ENCODE results near the gene MARCHF10.
A peak's percentile ranks its signal among the peaks of the same experiment; 100 is the strongest.

MARCHF10 gene

GRCh38 chr17:62653002-62653825 is 154.9 kb downstream of the MARCHF10 start:
- Histone ChIP-seq H3K9me3 (ENCODE audit: severe bottlenecking) (no peaks in the 10 kb centered on the region), H3K27ac (ENCODE audit: poor library complexity, severe bottlenecking) (peak overlapping the region; percentile 5), H3K36me3 (ENCODE audit: low read depth) (no peaks in the 10 kb centered on the region), H3K27me3 (ENCODE audit: insufficient read depth, poor library complexity, severe bottlenecking) (no peaks in the 10 kb centered on the region), H3K4me3 (ENCODE audit: severe bottlenecking) (no peak overlapping the region), H3K4me1 (ENCODE audit: insufficient read depth, poor library complexity, severe bottlenecking) (no peaks in the 10 kb centered on the region)
- ATAC-seq (ENCODE audit: low read depth) (peak; percentile 20; the same call in 1 of the 3 replicates), DNase-seq (ENCODE audit: low spot score) (no peak)
- TF ChIP-seq, protein P1, sequence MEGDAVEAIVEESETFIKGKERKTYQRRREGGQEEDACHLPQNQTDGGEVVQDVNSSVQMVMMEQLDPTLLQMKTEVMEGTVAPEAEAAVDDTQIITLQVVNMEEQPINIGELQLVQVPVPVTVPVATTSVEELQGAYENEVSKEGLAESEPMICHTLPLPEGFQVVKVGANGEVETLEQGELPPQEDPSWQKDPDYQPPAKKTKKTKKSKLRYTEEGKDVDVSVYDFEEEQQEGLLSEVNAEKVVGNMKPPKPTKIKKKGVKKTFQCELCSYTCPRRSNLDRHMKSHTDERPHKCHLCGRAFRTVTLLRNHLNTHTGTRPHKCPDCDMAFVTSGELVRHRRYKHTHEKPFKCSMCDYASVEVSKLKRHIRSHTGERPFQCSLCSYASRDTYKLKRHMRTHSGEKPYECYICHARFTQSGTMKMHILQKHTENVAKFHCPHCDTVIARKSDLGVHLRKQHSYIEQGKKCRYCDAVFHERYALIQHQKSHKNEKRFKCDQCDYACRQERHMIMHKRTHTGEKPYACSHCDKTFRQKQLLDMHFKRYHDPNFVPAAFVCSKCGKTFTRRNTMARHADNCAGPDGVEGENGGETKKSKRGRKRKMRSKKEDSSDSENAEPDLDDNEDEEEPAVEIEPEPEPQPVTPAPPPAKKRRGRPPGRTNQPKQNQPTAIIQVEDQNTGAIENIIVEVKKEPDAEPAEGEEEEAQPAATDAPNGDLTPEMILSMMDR (IDR thresholded peaks at IDR 0.05; ENCODE audit: poor library complexity, severe bottlenecking), result no peak

DNA sequence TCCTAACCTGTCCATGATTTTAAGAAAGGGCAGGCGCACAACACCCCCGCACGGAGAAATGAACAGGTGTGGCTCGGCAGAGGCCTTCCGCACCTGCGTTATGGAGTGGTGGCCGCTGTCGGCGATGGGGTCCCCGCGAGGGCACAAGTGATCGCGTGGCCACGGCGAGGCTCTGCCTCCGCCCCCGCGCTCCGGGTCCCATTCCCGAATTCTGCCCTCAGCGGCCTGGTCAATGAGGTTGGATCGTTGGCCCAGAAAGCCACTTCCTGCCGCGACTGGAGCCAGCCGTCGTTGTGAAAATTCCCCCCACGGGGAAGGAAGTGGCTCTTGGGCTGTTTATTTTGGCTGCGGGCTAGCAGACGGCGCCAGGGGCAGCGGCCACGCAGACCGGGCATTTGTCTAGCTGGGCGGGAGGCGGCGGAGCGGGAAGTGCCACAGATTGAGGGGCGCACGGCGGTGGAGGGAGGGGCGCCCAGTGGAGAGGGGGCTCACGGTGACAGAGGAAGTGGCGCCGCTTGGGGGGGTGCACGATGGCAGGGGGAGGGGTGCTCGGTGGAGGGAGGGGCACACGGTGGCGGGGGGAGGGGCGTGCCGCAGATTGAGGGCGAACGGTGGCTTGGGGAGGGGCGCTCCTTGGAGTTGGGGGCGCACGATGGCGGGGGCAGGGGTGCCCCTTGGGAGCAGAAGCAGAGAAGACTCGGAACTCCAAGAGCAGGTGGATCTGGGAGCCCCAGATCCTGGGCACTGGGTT is 155.7 kb downstream of the MARCHF10 start:
- Histone ChIP-seq H3K27ac (ENCODE audit: poor library complexity, severe bottlenecking) (peak overlapping the region; percentile 5), H3K27me3 (ENCODE audit: insufficient read depth, poor library complexity, severe bottlenecking) (no peaks in the 10 kb centered on the region), H3K4me1 (ENCODE audit: insufficient read depth, poor library complexity, severe bottlenecking) (no peaks in the 10 kb centered on the region), H3K4me3 (ENCODE audit: severe bottlenecking) (no peak overlapping the region), H3K9me3 (ENCODE audit: severe bottlenecking) (no peaks in the 10 kb centered on the region), H3K36me3 (ENCODE audit: low read depth) (no peaks in the 10 kb centered on the region)
- DNase-seq (ENCODE audit: low spot score), result no peak
- TF ChIP-seq, protein P1 (IDR thresholded peaks at IDR 0.05; ENCODE audit: poor library complexity, severe bottlenecking), result no peak
- peak; percentile 62 for ATAC-seq (ENCODE audit: low read depth)

Measured in RWPE2 (cell line).